NT2/D1 (cell line): ENCODE results near the gene SP5.

Experiments used
- DNase-seq: peaks from one replicate; pipeline ENCODE4 v3.0.0-alpha.2; 2011; ENCODE audit warnings: low read depth, low spot score
- H3K27me3 ChIP-seq: 2 replicates; pipeline ENCODE4 v1.6.0; 2011; ENCODE audit warnings: mild to moderate bottlenecking; ENCODE audit not compliant: insufficient read length, insufficient read depth
- H3K36me3 ChIP-seq: 2 replicates; pipeline ENCODE4 v1.6.1; 2011; ENCODE audit warnings: mild to moderate bottlenecking, low read length, mixed read lengths; ENCODE audit not compliant: insufficient read depth, insufficient read length
- H3K4me1 ChIP-seq: 2 replicates; pipeline ENCODE4 v1.5.1; 2011; ENCODE audit not compliant: insufficient read depth, insufficient read length
- H3K4me3 ChIP-seq: 2 replicates; pipeline ENCODE4 v1.5.1; 2011; ENCODE audit warnings: low read depth; ENCODE audit not compliant: insufficient read length
- H3K9ac ChIP-seq: 2 replicates; pipeline ENCODE4 v1.6.0; 2011; ENCODE audit warnings: low read depth; ENCODE audit not compliant: insufficient read length
- H3K9me3 ChIP-seq: 2 replicates; pipeline ENCODE4 v1.5.1; 2011; ENCODE audit warnings: mild to moderate bottlenecking, low read length; ENCODE audit not compliant: insufficient read depth
- SUZ12 ChIP-seq: IDR thresholded peaks from 2 replicates; pipeline ENCODE4 v1.6.1; 2011; ENCODE audit not compliant: insufficient read length, insufficient read depth; ENCODE audit errors: extremely low read depth
- YY1 ChIP-seq: IDR thresholded peaks from 2 replicates; pipeline ENCODE4 v1.6.1; 2011; ENCODE audit not compliant: insufficient read length, insufficient read depth
- ZNF274 ChIP-seq: IDR thresholded peaks from 2 replicates; pipeline ENCODE4 v1.6.1; 2011; ENCODE audit warnings: mild to moderate bottlenecking, low read depth, low read length

SP5 gene

DNA sequence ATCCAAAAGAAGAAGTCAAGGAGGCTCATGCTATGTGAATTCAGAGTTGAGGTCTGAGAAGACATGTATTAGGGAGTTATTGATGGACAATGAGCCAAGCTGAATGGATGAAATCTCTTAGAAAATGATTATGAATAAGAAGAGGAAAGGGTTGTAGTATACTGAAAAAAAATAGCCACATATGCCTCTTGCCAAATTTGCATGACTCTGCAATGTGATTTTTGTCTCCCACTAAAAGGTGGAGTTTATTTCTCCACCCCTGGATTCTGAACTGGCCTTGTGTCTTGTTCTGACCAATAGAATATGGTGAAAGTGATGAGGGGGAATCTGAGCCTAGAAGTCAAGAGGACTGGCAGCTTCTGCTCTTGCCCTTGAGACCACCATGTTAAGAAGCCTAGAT lies 46.4 kb downstream of the SP5 start:
- Histone ChIP-seq H3K4me3 (no peak overlapping the region), H3K36me3 (no peaks in the 10 kb centered on the region), H3K27me3 (no peaks in the 10 kb centered on the region), H3K4me1 (peaks cover 3% of the 10 kb centered on the region), H3K9ac (no peak overlapping the region), H3K9me3 (no peaks in the 10 kb centered on the region)
- TF ChIP-seq YY1 (no peak), SUZ12 (no peak), ZNF274 (no peak)
- no peak for DNase-seq

DNA sequence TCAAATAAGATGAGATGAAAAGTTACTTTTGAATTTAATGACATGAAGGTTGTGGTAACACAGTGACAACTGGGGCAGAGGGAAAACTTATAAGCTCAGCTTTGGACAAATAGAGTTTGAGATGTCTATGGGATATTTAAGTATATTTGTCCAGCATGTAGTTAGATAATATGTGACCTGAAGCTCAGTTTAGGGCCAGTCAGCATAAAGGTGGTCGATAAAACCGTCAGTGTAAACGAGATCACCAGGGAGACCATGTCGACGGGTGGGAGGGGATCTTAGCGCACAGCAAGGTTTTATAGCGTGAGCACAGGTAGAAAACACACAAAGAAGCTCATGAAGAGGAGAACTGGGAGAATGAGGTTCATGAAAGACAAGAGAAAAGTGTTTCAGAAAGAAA lies 47.6 kb downstream of the SP5 start:
- Histone ChIP-seq H3K36me3 (no peaks in the 10 kb centered on the region), H3K4me1 (peaks cover 3% of the 10 kb centered on the region), H3K9me3 (no peaks in the 10 kb centered on the region), H3K27me3 (no peaks in the 10 kb centered on the region), H3K4me3 (no peak overlapping the region), H3K9ac (no peak overlapping the region)
- DNase-seq, result no peak
- no peak for TF ChIP-seq ZNF274
- TF ChIP-seq SUZ12, result no peak
- no peak for TF ChIP-seq YY1

DNA sequence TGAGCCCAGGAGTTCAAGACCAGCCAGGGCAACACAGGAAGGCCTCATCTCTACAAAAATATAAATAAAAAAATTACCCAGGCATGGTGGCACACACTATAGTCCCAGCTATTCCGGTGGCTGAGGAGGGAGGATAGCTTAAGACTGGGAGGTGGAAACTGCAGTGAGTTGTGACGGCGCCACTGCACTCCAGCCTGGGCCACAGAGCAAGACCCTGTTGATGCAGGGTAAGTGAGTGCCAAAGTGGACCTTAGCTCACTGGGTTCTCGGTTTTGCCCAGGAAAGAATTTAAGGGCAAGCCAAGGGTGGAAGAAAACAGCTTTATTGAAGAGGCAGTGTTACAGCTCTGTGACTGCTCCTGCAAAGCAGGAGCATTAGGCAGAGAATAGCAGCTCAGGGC lies 48.1 kb downstream of the SP5 start:
- no peak overlapping the region for H3K4me3 ChIP-seq
- no peak overlapping the region for H3K9ac ChIP-seq
- H3K27me3 ChIP-seq, result no peaks in the 10 kb centered on the region
- H3K9me3 ChIP-seq, result no peaks in the 10 kb centered on the region
- DNase-seq, result no peak
- no peak for TF ChIP-seq SUZ12
- no peak for TF ChIP-seq YY1
- no peak for TF ChIP-seq ZNF274
- no peaks in the 10 kb centered on the region for H3K36me3 ChIP-seq
- H3K4me1 ChIP-seq, result peaks cover 3% of the 10 kb centered on the region

DNA sequence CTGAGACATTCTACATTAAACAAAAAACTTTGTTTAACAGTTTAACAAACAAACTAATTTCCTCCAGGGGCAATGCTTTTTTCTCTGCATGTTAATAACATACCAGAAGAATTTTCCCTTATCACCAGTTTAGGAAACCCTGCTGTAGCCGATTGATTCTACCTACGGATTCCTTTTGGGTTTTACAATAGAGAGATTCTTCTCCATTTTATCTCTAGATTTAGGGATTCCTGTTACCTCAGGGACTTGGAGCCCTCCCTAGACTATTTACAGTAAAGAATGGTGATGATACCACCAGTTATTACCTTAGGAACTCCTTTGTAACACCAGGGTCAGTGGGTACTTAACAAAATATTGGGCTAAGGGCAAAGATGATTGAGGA lies 49.7 kb downstream of the SP5 start:
- no peak overlapping the region for H3K4me3 ChIP-seq
- DNase-seq, result no peak

DNA sequence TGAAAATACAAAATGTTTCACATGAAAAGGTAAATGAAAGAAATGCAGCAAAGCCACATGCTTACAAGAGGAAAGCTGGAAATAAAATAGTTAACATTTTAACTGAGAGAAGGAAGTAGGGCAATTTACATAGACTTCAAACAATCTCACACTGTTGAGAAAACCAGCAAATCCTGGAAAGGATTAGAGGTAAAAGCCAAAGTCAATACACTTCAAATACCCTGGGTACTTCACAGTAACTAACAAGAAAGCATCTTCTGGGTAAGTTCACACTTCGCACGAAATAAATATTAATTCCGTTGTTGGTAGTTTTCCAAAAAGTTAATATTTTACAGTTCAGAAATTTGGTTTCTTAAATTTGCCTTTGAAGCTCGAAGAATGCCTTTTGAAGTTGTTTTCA lies 51.6 kb downstream of the SP5 start:
- peaks cover 3% of the 10 kb centered on the region for H3K4me1 ChIP-seq
- H3K27me3 ChIP-seq, result no peaks in the 10 kb centered on the region
- H3K9me3 ChIP-seq, result no peaks in the 10 kb centered on the region

More for the DNA sequence above, 49.7 kb downstream of the SP5 start:
- TF ChIP-seq YY1 (no peak), ZNF274 (no peak), SUZ12 (no peak)
- Histone ChIP-seq H3K9me3 (no peaks in the 10 kb centered on the region), H3K36me3 (no peaks in the 10 kb centered on the region), H3K9ac (no peak overlapping the region), H3K4me1 (peaks cover 3% of the 10 kb centered on the region), H3K27me3 (no peaks in the 10 kb centered on the region)

More for the DNA sequence above, 51.6 kb downstream of the SP5 start:
- no peaks in the 10 kb centered on the region for H3K36me3 ChIP-seq
- no peak for DNase-seq
- TF ChIP-seq ZNF274 (no peak), YY1 (no peak), SUZ12 (no peak)
- H3K9ac ChIP-seq, result no peak overlapping the region
- H3K4me3 ChIP-seq, result no peak overlapping the region
